Trophoblast cell (in vitro differentiated cells and primary cell): ENCODE data around the gene ARHGAP30.

Experiments
- DNase-seq, 2 donors: peaks; one replicate each; pipeline ENCODE4 v3.0.0-alpha.2; 2016
- H2AFZ ChIP-seq: 2 replicates; pipeline ENCODE4 v1.6.1; 2013; ENCODE audit warnings: low read length, moderate library complexity, mild to moderate bottlenecking; ENCODE audit not compliant: insufficient read depth, poor library complexity
- H2AK5ac ChIP-seq: 2 replicates; pipeline ENCODE4 v1.6.1; 2013; ENCODE audit warnings: mild to moderate bottlenecking, low read length
- H2BK120ac ChIP-seq: 2 replicates; pipeline ENCODE4 v1.6.1; 2013; ENCODE audit warnings: low read length, mild to moderate bottlenecking, moderate library complexity; ENCODE audit not compliant: insufficient read depth, poor library complexity
- H2BK12ac ChIP-seq: 2 replicates; pipeline ENCODE4 v1.6.1; 2013; ENCODE audit warnings: mild to moderate bottlenecking, low read length, moderate library complexity
- H2BK5ac ChIP-seq: 2 replicates; pipeline ENCODE4 v1.6.1; 2013; ENCODE audit warnings: low read length, low read depth, moderate library complexity, mild to moderate bottlenecking; ENCODE audit not compliant: poor library complexity
- H3K14ac ChIP-seq: 2 replicates; pipeline ENCODE4 v1.6.1; 2013; ENCODE audit warnings: mild to moderate bottlenecking, low read length
- H3K18ac ChIP-seq: 2 replicates; pipeline ENCODE4 v1.6.1; 2013; ENCODE audit warnings: mild to moderate bottlenecking, low read length
- H3K23ac ChIP-seq: 2 replicates; pipeline ENCODE4 v1.6.1; 2013; ENCODE audit warnings: low read length
- H3K27ac ChIP-seq: 2 replicates; pipeline ENCODE4 v1.5.1; 2013; ENCODE audit warnings: low read depth, mild to moderate bottlenecking, inconsistent platforms, low read length, moderate library complexity
- H3K27me3 ChIP-seq: 2 replicates; pipeline ENCODE4 v1.6.1; 2013; ENCODE audit warnings: inconsistent platforms, mild to moderate bottlenecking, low read length, moderate library complexity; ENCODE audit not compliant: insufficient read depth
- H3K36me3 ChIP-seq, 2 experiments: 1 replicate in 1 of 2; 2 replicates in 1 of 2; pipeline ENCODE4 v1.6.1; 2013; ENCODE audit warnings: low read length in 2 of 2, mild to moderate bottlenecking in 2 of 2, moderate library complexity in 1 of 2; ENCODE audit not compliant: insufficient read depth in 2 of 2, control insufficient read depth in 1 of 2
- H3K4ac ChIP-seq: 2 replicates; pipeline ENCODE4 v1.6.1; 2013; ENCODE audit warnings: low read depth, mild to moderate bottlenecking, low read length, moderate library complexity
- H3K4me1 ChIP-seq, 2 experiments: 1 replicate in 1 of 2; 2 replicates in 1 of 2; pipeline ENCODE4 v1.6.1; 2013; ENCODE audit warnings: low read length in 2 of 2, mild to moderate bottlenecking in 2 of 2, moderate library complexity in 1 of 2; ENCODE audit not compliant: insufficient read depth in 2 of 2, control insufficient read depth in 1 of 2
- H3K4me2 ChIP-seq: 2 replicates; pipeline ENCODE4 v1.6.1; 2013; ENCODE audit warnings: inconsistent platforms, mild to moderate bottlenecking, low read length, moderate library complexity
- H3K4me3 ChIP-seq: 2 replicates; pipeline ENCODE4 v1.5.1; 2013; ENCODE audit warnings: mild to moderate bottlenecking, low read depth, low read length, inconsistent platforms
- H3K79me1 ChIP-seq: one replicate; pipeline ENCODE4 v1.6.1; 2013; ENCODE audit warnings: low read length
- H3K79me2 ChIP-seq: 2 replicates; pipeline ENCODE4 v1.6.1; 2013; ENCODE audit warnings: low read length, mild to moderate bottlenecking; ENCODE audit not compliant: control insufficient read depth, insufficient read depth, poor library complexity
- H3K9ac ChIP-seq: 2 replicates; pipeline ENCODE4 v1.6.1; 2013; ENCODE audit warnings: mild to moderate bottlenecking, low read length
- H3K9me3 ChIP-seq: 2 replicates; pipeline ENCODE4 v1.6.1; 2013; ENCODE audit warnings: low read depth, mild to moderate bottlenecking, control low read depth, inconsistent platforms, low read length; ENCODE audit not compliant: insufficient read depth
- H4K12ac ChIP-seq: 2 replicates; pipeline ENCODE4 v1.6.1; 2013; ENCODE audit warnings: low read depth, mild to moderate bottlenecking, low read length, moderate library complexity
- H4K8ac ChIP-seq: 2 replicates; pipeline ENCODE4 v1.6.1; 2013; ENCODE audit warnings: low read depth, mild to moderate bottlenecking, low read length, moderate library complexity
- H4K91ac ChIP-seq: one replicate; pipeline ENCODE4 v1.6.1; 2013; ENCODE audit warnings: low read depth, mild to moderate bottlenecking, low read length, moderate library complexity
- WGBS: extraction: QIAGEN DNeasy Blood & Tissue Kit; methylation state at CpG from one replicate; pipeline ENCODE4 v1.1.7; 2013; ENCODE audit warnings: missing lambda C conversion rate; ENCODE audit not compliant: insufficient read length, insufficient coverage; ENCODE audit errors: extremely low coverage; 5-methylcytosine and 5-hydroxymethylcytosine counted together

The ARHGAP30 gene

DNA sequence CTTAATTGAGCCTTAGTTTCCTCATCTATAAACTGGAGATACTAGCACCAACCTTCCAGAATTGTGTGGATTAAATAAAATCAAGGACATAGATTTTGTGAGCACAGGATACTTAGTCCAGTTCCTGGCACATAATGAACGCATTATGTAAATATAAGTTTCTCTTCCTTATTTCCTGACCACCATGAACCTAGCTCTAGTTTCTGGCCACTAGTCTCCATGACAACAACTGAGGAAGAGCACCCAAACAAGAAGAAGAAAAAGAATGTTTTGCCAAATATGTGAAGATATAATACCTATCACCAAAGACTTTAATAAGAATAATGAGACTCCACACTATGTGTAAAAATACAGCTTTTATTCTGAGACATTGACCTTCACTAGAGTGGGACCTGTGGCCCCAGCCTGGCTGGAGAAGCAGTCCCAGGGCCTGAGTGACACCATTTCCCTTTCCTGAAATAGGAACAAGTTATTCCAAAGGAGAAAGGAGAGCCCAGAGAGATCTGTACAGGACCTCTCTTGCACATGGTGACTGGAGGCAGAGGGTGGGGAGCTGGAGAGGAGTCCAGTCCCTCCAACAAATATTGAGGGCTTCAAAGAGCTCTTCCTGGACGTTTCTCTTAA is 23.0 kb downstream of the ARHGAP30 start:
- Histone ChIP-seq H3K4me1 (peaks cover 0 to 3% of the 10 kb centered on the region in 2 experiments), H3K27ac (peak overlapping the region; percentile 71), H4K91ac (peak overlapping the region; percentile 82), H3K4ac (no peak overlapping the region), H2BK5ac (no peak overlapping the region), H2AFZ (no peak overlapping the region), H3K9ac (no peak overlapping the region), H2BK12ac (no peak overlapping the region), H3K23ac (no peak overlapping the region), H3K4me2 (peak overlapping the region; percentile 81), H4K8ac (peak overlapping the region; percentile 91), H3K27me3 (no peaks in the 10 kb centered on the region), H3K36me3 (peaks cover 11% of the 10 kb centered on the region in 2 experiments), H4K12ac (peak overlapping the region; percentile 46), H3K18ac (peak overlapping the region; percentile 41), H2BK120ac (no peak overlapping the region), H3K79me2 (peaks cover 10% of the 10 kb centered on the region), H3K14ac (peak overlapping the region; percentile 55), H2AK5ac (no peak overlapping the region), H3K79me1 (peaks cover 12% of the 10 kb centered on the region), H3K4me3 (no peak overlapping the region), H3K9me3 (peaks cover 16% of the 10 kb centered on the region)
- WGBS: no CpG with 5 or more reads among the region's 2 CpGs
- peak in 1 of 2 donors; percentile 27 for DNase-seq

DNA sequence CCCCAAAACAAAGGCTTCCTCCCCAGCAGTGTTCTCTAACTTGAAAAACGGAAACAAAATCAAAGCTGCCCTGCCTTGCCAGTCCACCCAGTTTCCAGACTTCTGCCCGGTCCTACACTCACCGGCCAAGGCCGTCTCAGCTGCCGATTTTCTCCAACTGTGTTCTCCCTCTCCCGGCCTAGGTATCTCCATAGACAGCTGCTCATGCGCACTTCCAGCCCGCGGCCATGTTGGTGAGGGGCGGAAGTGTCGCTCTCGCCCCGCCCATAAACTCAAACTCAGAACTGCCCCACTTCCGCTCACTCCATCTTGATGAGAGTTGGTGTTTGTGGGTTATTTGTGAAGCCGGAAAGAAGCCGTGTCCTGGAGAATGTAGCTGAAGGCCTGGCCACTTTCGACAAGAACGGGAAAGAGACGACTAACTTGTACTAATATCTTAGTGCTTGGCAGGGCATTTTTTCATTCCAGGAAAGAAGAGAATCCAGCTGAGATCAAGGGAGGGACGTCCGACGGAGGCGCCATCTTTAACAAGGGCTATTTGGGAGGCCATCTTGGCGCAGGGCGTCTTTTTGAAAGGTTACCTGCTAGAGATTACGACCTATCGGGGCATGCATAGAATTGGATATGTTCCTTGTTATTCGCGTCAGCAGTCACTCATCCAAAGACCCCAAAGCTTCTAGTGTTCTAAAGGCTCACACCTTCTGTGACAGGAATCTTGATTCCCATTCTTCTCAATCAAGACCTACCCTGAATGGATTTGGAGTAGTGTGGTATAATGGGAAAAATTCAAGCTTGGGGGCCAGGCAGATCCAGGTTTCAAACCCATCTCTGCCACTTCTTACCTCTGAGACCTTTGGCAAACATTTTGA is 23.7 kb downstream of the ARHGAP30 start, which contains the start of gene USF1:
Gene USF1, minus strand, starts transcription at position 242 of the 869 bp plus-strand sequence. CDS start 2,702 bp downstream, outside the sequence.
- Histone ChIP-seq H3K79me1 (peaks cover 12% of the 10 kb centered on the region), H2BK5ac (peak within 1 kb of the TSS; percentile 81), H3K27ac (peak within 1 kb of the TSS; percentile 71), H3K4ac (peak within 1 kb of the TSS; percentile 53), H2AFZ (peak within 1 kb of the TSS; percentile 50), H4K12ac (peak within 1 kb of the TSS; percentile 51), H3K4me2 (peak within 1 kb of the TSS; percentile 81), H3K27me3 (no peaks in the 10 kb centered on the region), H2BK12ac (no peak within 1 kb of the TSS), H3K9ac (peak within 1 kb of the TSS; percentile 92), H3K18ac (peak within 1 kb of the TSS; percentile 48), H3K4me3 (peak within 1 kb of the TSS; percentile 87), H3K14ac (peak within 1 kb of the TSS; percentile 92), H3K79me2 (peaks cover 10% of the 10 kb centered on the region), H3K23ac (no peak within 1 kb of the TSS), H3K36me3 (peaks cover 14 to 18% of the 10 kb centered on the region in 2 experiments), H4K91ac (peak within 1 kb of the TSS; percentile 83), H3K4me1 (peaks cover 0 to 3% of the 10 kb centered on the region in 2 experiments), H2BK120ac (peak within 1 kb of the TSS; percentile 62), H4K8ac (peak within 1 kb of the TSS; percentile 91), H2AK5ac (peak within 1 kb of the TSS; percentile 49), H3K9me3 (peaks cover 14% of the 10 kb centered on the region)
- no CpG with 5 or more reads among the region's 29 CpGs for WGBS
- DNase-seq: peak; percentile 98 to 99

DNA sequence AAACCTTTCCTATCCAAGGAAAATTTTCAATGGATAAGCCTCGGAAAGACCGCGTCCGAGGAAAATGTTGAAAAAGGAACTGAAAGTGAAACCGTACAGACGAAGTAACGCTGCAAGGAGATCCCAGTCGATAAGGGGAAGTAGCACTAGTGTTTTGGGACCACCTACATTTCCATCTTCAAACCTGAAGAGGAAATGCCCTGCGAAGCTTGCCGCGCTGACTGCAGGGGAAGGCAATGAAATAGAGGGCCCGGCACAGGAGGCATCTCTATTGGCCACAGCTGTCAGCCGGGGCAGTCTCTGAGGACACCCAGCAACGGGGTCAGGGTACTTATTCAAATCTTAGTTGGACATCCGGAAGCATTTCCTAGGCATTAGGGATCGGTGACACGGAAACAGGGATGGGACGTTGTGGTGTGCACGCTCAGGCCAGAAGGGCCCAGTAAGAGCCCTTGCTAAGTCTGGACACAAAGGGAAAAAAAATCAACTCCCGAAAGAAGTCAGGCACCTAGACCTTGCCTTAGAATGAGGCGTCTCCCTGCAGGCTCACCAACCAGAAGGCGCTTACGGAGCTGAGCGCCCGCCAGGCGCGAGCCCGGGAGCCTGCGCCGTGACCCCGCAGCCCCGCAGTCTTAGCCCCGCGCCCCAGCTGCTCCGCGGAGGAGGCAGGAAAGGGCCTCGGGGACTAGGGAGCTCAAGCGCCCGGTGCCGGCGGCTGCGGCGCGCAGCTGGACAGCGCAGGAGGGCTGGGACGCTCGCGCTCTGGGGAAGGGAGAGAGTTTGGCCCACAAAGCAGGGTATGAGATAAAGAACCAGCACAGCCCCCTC is 24.6 kb downstream of the ARHGAP30 start:
- Histone ChIP-seq H2BK120ac (peak overlapping the region; percentile 62), H3K27me3 (no peaks in the 10 kb centered on the region), H3K79me1 (peaks cover 12% of the 10 kb centered on the region), H3K4ac (peak overlapping the region; percentile 53), H3K18ac (peak overlapping the region; percentile 48), H4K91ac (peak overlapping the region; percentile 83), H2BK5ac (peak overlapping the region; percentile 77), H3K27ac (peak overlapping the region; percentile 71), H3K36me3 (peaks cover 21 to 27% of the 10 kb centered on the region in 2 experiments), H4K8ac (peak overlapping the region; percentile 81), H3K9ac (peak overlapping the region; percentile 92), H3K79me2 (peaks cover 10% of the 10 kb centered on the region), H3K14ac (peak overlapping the region; percentile 92), H3K9me3 (peaks cover 14% of the 10 kb centered on the region), H3K4me2 (peak overlapping the region; percentile 81), H3K4me3 (peak overlapping the region; percentile 87), H2BK12ac (no peak overlapping the region), H4K12ac (peak overlapping the region; percentile 51), H2AK5ac (peak overlapping the region; percentile 49), H2AFZ (peak overlapping the region; percentile 50), H3K4me1 (peaks cover 0 to 3% of the 10 kb centered on the region in 2 experiments), H3K23ac (no peak overlapping the region)
- WGBS: no CpG with 5 or more reads among the region's 48 CpGs
- peak; percentile 55 to 71 for DNase-seq

DNA sequence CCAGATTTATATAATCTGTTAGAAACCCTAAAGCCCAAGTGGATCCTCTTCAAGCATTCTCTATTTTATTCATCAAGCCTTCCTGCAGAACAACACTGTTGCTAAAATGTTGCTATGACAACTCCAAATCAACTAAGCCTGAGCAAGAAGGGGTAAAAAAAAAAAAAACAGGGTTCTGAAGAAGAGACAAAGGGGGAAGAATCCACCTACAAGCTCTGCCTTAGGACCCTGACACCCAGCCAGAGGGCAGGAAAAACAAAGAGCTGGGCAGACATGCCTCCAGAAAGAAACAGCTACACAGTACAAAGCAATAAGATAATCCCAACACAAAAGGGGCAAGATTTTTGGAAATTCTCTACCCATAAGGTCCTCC is 25.2 kb downstream of the ARHGAP30 start:
- no peak overlapping the region for H3K14ac ChIP-seq
- no peaks in the 10 kb centered on the region for H3K27me3 ChIP-seq
- H3K4ac ChIP-seq: peak overlapping the region; percentile 71
- no peak overlapping the region for H4K12ac ChIP-seq
- peak overlapping the region; percentile 81 for H3K4me2 ChIP-seq
- no peak overlapping the region for H3K9ac ChIP-seq
- H3K4me1 ChIP-seq: peaks cover 0 to 3% of the 10 kb centered on the region in 2 experiments
- peaks cover 16% of the 10 kb centered on the region for H3K9me3 ChIP-seq
- H4K8ac ChIP-seq: no peak overlapping the region
- H3K4me3 ChIP-seq: no peak overlapping the region
- H2BK12ac ChIP-seq: no peak overlapping the region
- peaks cover 10% of the 10 kb centered on the region for H3K79me2 ChIP-seq
- H2BK5ac ChIP-seq: no peak overlapping the region
- H2AK5ac ChIP-seq: no peak overlapping the region
- no peak overlapping the region for H3K18ac ChIP-seq
- H4K91ac ChIP-seq: no peak overlapping the region
- H2BK120ac ChIP-seq: no peak overlapping the region
- H3K27ac ChIP-seq: no peak overlapping the region
- no peak for DNase-seq
- peaks cover 12% of the 10 kb centered on the region for H3K79me1 ChIP-seq
- H3K36me3 ChIP-seq: peaks cover 27 to 33% of the 10 kb centered on the region in 2 experiments
- no peak overlapping the region for H2AFZ ChIP-seq
- no peak overlapping the region for H3K23ac ChIP-seq
